Loucy (cell line): ENCODE measurements around the gene PTPRN2.

Experiments used
- H2AFZ ChIP-seq: fragments of 200-600 bp; sonication (generic); 2 replicates; pipeline ENCODE4 v1.6.0; 2016; ENCODE audit warnings: antibody characterized with exemption, mild to moderate bottlenecking, low read length, moderate library complexity
- H3F3A ChIP-seq: fragments of 200-600 bp; 2 replicates; pipeline ENCODE4 v1.6.0; 2016; ENCODE audit warnings: antibody characterized with exemption, low read depth, mild to moderate bottlenecking
- H3K27me3 ChIP-seq: fragments of 200-600 bp; sonication (generic); 2 replicates; pipeline ENCODE4 v1.6.1; 2014; ENCODE audit warnings: low read length, mild to moderate bottlenecking; ENCODE audit not compliant: insufficient read depth, poor library complexity, severe bottlenecking
- H3K36me3 ChIP-seq: fragments of 200-600 bp; sonication (generic); 2 replicates; pipeline ENCODE4 v1.6.1; 2016; ENCODE audit warnings: low read length; ENCODE audit not compliant: insufficient read depth
- H3K4me1 ChIP-seq: fragments of 200-600 bp; sonication (generic); 2 replicates; pipeline ENCODE4 v1.5.1; 2014; ENCODE audit warnings: low read length, mild to moderate bottlenecking; ENCODE audit not compliant: insufficient read depth, poor library complexity, severe bottlenecking
- H3K4me2 ChIP-seq: fragments of 200-600 bp; sonication (generic); 2 replicates; pipeline ENCODE4 v1.6.0; 2014; ENCODE audit warnings: antibody characterized with exemption, low read length, low read depth, mild to moderate bottlenecking; ENCODE audit not compliant: poor library complexity, severe bottlenecking
- H3K4me3 ChIP-seq: fragments of 200-600 bp; sonication (generic); 2 replicates; pipeline ENCODE4 v1.5.1; 2014; ENCODE audit warnings: low read length, mild to moderate bottlenecking, mixed read lengths; ENCODE audit not compliant: poor library complexity, severe bottlenecking
- H3K79me2 ChIP-seq: fragments of 200-600 bp; sonication (generic); 2 replicates; pipeline ENCODE4 v1.6.1; 2014; ENCODE audit warnings: low read length; ENCODE audit not compliant: insufficient read depth
- H3K9ac ChIP-seq: fragments of 200-600 bp; sonication (generic); 2 replicates; pipeline ENCODE4 v1.6.0; 2014; ENCODE audit warnings: mild to moderate bottlenecking, low read depth, low read length, moderate library complexity; ENCODE audit not compliant: poor library complexity, severe bottlenecking
- H3K9me2 ChIP-seq: fragments of 200-600 bp; sonication (generic); replicated peaks from 2 replicates; pipeline ENCODE4 v1.6.1; 2016; ENCODE audit warnings: low read depth, low read length, mixed read lengths
- H3K9me3 ChIP-seq: fragments of 200-600 bp; sonication (generic); 2 replicates; pipeline ENCODE4 v1.6.1; 2014; ENCODE audit warnings: mild to moderate bottlenecking, antibody characterized with exemption, low read length, low read depth; ENCODE audit not compliant: insufficient read depth
- H4K20me1 ChIP-seq: fragments of 200-600 bp; sonication (generic); 2 replicates; pipeline ENCODE4 v1.6.0; 2014; ENCODE audit warnings: antibody characterized with exemption, low read length, mild to moderate bottlenecking; ENCODE audit not compliant: insufficient read depth, poor library complexity, severe bottlenecking
- CTCF ChIP-seq: fragments of 200-600 bp; sonication (generic); conservative IDR thresholded peaks from 2 replicates; pipeline ENCODE4 v1.5.1; 2014; ENCODE audit warnings: mild to moderate bottlenecking, antibody characterized with exemption, low read length
- EZH2phosphoT487 ChIP-seq: fragments of 200-600 bp; IDR thresholded peaks from 2 replicates; pipeline ENCODE4 v1.6.1; 2018; ENCODE audit warnings: antibody characterized with exemption, mild to moderate bottlenecking, moderate library complexity, borderline replicate concordance

Gene PTPRN2

GRCh38 chr7:158050441-158050977 is 537.1 kb downstream of the PTPRN2 start:
- Histone ChIP-seq H3F3A (no peaks in the 10 kb centered on the region), H3K4me1 (no peaks in the 10 kb centered on the region), H3K9ac (no peak overlapping the region), H3K27me3 (no peaks in the 10 kb centered on the region), H3K79me2 (no peaks in the 10 kb centered on the region), H3K36me3 (no peaks in the 10 kb centered on the region), H3K9me3 (peaks cover 19% of the 10 kb centered on the region; the same call in 1 of the 2 replicates), H4K20me1 (no peaks in the 10 kb centered on the region), H3K4me3 (no peak overlapping the region), H2AFZ (no peak overlapping the region), H3K4me2 (no peak overlapping the region), H3K9me2 (no peaks in the 10 kb centered on the region)
- TF ChIP-seq CTCF = no peak
- TF ChIP-seq EZH2phosphoT487 = no peak

- Histone ChIP-seq H3K36me3 (no peaks in the 10 kb centered on the region), H3K4me1 (no peaks in the 10 kb centered on the region), H3K9me3 (peaks cover 19% of the 10 kb centered on the region; the same call in 1 of the 2 replicates), H3K4me3 (no peak overlapping the region), H3K27me3 (no peaks in the 10 kb centered on the region), H3F3A (no peaks in the 10 kb centered on the region), H3K4me2 (no peak overlapping the region), H4K20me1 (no peaks in the 10 kb centered on the region), H2AFZ (no peak overlapping the region), H3K79me2 (no peaks in the 10 kb centered on the region), H3K9ac (no peak overlapping the region), H3K9me2 (no peaks in the 10 kb centered on the region)
- TF ChIP-seq CTCF (no peak), EZH2phosphoT487 (no peak)
These were observed 538.4 kb downstream of the PTPRN2 start for GRCh38 chr7:158049271-158049670.

- TF ChIP-seq CTCF (no peak), EZH2phosphoT487 (no peak)
- no peaks in the 10 kb centered on the region for H3K79me2 ChIP-seq
These were observed 539.1 kb downstream of the PTPRN2 start for GRCh38 chr7:158048569-158048968.

More at GRCh38 chr7:158048569-158048968, 539.1 kb downstream of the PTPRN2 start:
- H3F3A ChIP-seq = no peaks in the 10 kb centered on the region
- no peaks in the 10 kb centered on the region for H3K27me3 ChIP-seq
- no peaks in the 10 kb centered on the region for H3K4me1 ChIP-seq
- no peak overlapping the region for H3K4me2 ChIP-seq
- peaks cover 15% of the 10 kb centered on the region; the same call in 1 of the 2 replicates for H3K9me3 ChIP-seq
- H3K9ac ChIP-seq = no peak overlapping the region
- no peaks in the 10 kb centered on the region for H3K36me3 ChIP-seq
- H3K9me2 ChIP-seq = no peaks in the 10 kb centered on the region
- H4K20me1 ChIP-seq = no peaks in the 10 kb centered on the region
- no peak overlapping the region for H3K4me3 ChIP-seq
- H2AFZ ChIP-seq = no peak overlapping the region
